NCI-H128 (cell line): ENCODE measurements around the gene SYTL3.
"Not testable (repeated sequence)": the region's sequence is repeated elsewhere in the genome, so short reads cannot be mapped to it uniquely, and the experiment has no call there.

ENCODE experiments used
- DNase-seq: peaks from one replicate; lab custom pipeline; 2025; ENCODE audit not compliant: unreplicated experiment; lab: John Stamatoyannopoulos, UW

SYTL3 gene

DNA sequence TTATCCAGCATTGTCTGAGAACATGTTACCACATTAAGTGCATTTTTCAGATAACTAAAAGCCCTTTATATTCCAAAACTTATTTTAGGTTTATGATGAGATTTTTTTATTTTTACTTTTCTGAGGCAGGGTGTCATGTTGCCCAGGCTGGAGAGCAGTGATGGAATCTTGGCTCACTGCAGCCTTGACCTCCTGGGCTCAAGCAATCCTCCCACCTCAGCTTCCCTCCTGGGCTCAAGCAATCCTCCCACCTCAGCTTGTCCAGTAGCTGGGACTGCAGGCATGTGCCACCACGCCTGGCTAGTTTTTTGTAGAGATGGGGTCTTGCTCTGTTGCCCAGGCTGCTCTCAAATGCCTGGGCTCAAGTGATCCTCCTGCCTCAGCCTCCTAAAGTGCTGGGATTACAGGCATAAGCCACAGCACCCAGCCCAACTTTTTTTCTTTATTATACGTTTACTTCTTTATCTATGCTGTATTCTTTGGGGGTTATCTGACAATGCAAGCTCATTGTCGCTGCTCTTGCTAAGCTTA, 11.5 kb upstream of the SYTL3 start:
- DNase-seq: no peak

DNA sequence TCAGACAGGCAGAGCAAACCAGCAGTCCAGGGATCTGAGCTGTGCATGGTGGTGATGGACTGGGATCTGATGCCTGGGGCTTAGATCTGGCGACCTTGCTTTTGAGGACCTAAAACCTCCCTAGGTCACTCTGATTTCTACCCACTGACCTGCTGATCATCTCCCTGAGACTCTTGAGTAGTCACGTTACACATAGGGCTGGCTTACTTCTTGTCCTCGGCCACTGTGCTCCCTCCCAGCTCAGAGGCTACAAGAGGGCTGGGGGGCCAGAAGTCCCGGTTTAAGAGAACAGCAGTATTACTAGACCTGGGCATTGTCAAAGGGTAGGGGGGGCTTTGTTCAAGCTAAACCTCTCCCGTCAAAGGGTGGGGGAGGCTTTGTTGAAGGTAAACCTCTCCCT, 10.8 kb upstream of the SYTL3 start:
- no peak for DNase-seq

DNA sequence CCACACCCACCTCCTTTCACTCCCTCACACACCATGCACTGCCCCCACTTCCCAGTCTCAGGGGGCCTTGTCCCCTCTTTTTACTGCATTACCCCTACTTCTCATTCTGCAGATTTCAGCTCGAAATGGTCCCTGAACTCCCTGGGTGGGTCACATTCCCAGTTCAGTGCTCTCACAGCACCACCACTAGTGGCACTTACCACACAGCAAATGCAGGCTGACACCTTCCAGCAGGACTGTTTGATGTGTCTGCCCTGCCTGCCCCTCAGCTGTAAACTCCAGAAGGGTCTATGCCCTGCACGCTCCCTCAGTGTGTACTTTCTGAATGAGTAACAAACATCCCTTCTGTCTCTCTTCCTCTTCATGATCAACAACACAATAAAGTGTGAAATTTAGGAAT, 9.3 kb upstream of the SYTL3 start:
- DNase-seq: no peak

DNA sequence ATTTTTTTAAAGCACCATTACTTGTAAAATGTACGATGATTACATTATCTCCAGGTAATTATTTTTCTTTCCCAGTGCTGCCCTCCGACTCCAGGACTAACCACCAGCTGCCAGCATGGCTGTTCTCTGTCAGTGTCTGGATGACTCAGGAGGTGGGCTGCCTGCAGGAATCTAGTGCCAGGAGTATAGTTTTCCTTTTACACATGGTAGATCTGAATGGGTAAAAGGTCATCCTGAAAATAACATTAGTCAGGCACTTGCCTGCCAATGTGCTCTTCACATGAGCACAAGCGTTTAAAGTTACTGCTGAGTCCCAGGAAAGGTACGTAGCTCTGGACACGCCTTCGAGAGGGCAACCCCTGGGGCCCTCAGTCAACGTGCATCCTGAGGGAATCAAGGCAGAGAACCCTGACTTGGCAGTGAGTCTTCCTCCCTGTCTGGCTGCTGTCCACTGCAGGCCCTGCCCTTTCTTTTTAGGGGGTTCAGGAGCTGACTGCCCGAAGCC, 7.7 kb upstream of the SYTL3 start:
- DNase-seq: no peak

DNA sequence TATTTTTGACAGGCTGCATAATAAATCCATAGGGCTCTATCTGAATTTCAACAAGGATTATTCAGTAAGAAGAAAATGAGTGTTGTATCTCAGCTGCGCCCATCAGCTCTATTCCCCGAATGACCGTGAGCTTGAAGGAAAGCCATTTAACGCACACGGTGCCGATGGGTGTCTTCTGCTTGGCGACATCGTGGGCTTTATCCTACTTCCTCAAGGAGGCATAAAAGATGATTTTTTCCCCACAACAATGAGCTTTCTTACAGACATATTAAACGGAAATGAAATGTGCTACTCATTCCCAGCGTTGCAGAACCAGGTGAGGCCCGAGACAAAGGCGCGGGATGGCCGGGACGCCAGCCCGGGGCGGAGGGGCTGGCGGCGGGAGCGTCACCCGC, 6.0 kb upstream of the SYTL3 start:
- DNase-seq: no peak

DNA sequence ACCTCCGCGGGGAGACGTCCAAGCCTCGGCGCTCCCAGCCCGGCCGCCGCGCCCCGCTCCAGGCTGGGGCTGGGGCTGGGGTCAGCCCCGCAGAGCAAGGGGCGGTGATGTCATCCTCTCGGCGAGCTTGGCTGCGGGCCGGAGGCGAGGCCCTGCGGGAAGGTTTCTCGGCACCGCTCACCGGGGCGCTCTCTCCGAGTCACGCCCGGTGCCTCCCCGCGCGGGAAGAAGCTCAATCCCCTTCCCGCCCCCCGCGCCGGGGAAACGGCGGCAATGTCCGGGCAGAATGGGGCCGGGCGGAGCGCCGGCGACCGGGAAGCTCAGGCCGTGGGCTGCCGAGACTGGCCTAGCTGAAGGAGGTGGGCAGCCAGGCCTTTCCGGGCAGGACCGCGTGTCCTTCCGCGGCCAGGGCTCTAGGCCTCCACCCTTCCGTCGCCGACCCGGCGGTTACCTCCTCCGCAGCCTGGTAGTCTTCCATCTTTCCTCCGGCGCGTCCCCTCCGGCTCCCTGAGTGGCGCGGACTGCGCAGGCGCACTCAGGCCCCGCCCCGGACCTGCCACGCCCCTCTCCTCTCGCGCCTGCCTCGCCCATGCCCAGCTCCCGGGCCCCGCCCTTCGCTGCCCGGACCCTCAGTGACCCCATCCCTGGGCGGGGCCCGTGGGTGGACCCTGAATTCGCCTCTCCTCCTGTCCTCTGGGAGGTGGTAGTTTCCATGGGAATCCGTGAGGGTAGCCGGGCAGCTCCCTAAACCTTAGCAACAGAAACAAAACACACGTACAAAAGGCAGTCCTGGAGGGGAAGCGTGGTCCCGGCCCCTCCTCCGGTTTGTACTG, 5.4 kb upstream of the SYTL3 start, which contains the start of gene DYNLT1:
Gene DYNLT1, minus strand, starts transcription at position 513 of the 833 bp plus-strand sequence. Its CDS starts 35 bp downstream, at position 478.
- DNase-seq: peak; percentile 89

DNA sequence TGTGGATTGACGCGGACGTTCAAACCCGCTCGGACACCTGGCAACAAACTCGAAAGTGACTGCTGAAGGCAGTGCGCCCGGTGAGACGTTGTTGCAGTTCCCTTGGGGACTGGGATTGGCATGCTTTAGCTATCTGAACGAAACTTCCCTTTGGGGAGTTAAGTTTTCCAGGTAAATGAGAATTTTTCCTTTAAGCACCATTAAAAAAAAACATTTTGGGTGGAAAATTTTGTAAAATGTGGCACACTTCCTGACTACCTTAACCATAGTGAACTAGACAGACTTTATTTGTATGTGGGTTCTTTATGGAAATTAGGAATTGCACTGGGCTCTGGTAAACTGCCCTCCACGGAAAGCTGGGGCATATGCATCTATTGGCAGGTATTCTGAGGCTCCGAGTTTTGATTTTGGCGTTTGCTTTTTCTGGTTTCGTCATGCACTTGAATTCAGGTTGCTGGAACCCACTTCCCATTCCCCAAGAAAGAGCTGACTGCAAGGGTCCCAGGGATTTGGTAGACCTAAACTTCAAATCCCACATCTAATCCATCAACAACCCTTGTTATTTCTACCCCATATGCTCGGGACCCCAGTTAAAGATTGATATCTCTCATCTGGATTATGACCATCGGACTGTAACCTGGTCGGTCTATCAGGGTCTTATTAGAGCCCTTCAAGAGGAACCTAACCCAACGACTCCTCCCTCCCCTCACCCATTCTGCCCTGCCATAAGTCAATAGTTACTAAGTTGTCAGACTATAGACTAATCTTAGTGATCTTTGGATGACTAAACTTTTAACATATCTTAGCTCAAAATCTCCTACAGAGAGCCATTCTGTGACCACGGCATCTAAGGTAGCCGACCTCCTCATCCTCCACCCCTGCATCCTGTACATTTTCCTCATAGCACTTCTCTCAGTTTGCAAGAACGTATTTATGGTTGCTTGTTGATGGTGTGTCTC, 4.5 kb upstream of the SYTL3 start:
- no peak for DNase-seq

DNA sequence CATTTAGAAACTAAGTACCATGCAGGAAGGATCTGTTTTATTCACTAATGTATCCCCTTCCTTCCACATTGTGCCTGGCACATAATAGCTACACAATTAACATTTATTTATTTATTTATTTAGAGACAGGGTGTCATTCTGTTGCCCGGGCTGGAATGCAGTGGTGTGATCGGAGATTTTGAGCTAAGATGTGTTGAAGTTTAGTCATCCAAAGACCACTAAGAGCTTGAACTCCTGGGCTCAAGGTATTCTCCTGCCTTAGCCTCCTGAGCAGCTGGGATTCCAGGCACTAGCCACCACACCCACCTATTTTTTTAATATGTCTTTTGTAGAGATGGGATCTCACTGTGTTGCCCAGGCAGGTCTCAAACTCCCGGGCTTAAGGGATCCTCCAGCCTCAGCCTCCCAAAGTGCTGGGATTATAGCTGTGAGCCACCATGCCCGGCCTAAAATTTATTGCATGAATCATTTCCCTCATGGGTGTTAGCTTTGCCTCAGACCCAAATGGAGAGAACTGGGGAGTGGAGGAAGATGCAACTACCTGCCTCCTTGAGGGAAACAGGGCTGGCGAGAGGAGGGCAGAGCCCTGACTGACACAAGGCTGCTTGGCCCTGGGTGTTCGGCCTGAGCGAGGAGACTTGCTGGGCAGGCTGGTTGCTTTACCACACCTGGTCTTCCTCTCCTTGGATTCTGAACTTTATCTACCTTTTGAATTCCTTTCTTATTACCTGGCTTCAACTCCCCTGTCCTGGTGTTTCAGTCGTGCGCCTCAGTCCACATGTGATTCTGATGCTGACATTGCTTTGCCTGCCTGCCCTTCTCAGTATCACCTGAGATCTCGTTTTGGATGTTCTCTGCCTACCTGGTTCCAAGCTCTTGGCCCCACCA, 3.6 kb upstream of the SYTL3 start:
- DNase-seq: no peak

DNA sequence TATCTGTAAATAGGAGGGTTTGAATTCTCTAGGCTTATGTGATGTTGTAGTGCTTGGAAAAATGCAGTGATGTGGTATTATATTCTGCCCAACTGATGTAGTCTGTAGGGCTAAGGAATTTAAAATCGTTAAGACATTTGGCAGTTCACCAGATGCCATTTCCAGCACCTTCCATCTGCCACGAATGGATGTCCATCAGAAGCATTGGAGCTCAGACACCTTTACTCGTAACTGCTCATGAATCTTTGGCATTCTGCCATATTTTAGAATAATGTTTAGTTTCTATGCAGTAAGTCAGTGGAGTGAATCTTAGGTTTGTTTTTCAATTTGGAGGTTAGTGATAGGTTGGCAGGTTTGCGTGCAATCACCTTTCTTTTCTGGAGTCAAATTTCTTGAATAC, 2.4 kb upstream of the SYTL3 start:
- no peak for DNase-seq

DNA sequence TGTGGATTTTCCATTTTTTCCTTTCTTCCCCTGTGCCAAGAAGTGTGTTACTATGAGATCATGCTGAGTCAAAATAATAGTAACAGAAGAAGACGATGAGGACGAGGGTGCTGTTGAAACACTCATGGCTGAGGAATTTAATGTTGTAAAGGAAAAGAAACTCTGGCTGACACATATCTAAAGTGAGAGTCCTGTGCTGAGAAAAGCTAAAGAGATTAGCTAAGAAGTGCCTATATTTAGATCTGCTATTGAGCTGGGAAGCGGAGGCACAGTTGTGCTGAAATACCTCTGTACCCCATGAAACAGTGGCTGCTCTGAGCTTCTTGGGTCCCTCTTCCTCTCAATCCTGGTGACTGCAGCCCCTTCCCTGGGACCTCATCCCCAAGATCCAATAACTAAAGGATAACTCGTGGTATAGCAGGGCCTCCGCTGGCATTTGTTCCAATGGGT, 1.1 kb upstream of the SYTL3 start:
- DNase-seq: no peak

DNA sequence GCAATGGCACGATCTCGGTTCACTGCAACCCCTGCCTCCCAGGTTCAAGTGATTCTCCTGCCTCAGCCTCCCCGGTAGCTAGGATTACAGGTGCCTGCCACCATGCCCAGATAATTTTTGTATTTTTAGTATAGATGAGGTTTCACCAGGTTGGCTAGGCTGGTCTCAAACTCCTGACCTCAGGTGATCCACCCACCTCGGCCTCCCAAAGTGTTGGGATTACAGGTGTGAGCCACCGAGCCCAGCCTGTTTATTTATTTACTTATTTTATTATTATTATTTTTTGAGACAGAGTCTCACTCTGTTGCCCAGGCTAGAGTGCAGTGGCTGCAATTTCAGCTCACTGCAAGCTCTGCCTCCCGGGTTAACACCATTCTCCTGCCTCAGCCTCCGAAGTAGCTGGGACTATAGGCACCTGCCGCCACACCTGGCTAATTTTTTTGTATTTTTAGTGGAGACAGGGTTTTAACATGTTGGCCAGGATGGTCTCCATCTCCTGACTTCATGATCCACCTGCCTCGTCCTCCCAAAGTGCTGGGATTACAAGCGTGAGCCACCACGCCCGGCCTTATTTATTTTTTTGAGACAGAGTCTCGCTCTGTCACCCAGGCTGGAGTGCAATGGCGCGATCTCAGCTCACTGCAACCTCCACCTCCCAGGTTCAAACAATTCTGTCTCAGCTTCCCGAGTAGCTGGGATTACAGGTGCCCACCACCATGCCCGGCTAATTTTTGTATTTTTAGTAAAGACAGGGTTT, 2.3 kb downstream of the SYTL3 start:
- not testable (repeated sequence) for DNase-seq

DNA sequence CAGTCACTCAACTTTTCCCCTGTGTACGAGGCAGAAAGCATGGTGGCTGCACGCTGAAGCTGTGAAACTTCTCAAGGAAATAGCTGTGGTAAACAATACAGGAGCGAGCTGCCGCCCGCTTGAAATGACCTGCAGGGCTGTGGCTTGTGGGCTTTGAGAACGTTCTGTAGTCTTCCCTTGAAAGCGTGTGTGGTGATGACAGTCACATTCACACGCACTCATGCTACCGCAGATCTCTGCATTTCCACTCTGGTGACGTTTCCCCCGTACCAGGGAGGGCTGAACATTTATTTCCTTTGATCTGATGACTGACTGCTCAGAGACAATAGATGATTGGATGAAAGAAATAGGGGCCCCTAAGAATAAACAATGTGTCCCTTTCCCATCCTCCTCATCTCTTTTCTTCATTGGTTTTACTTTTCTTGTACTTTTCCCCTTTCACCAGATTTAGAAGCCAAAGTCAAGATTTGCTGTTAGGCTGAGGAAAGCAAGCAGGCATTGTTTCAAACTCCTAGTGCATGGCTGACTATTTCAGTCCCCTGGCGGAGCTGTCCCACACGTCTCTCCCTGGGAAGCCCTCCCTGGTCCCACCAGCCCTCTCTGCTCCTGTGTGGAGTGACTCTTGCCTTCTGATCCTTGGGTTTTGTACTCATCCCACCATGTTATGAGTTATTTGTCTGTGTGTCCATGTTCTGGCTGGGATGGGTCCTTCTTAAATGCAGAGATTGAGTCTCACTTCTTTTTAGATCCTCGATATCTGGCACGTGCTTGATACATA, 3.9 kb downstream of the SYTL3 start:
- DNase-seq: no peak

DNA sequence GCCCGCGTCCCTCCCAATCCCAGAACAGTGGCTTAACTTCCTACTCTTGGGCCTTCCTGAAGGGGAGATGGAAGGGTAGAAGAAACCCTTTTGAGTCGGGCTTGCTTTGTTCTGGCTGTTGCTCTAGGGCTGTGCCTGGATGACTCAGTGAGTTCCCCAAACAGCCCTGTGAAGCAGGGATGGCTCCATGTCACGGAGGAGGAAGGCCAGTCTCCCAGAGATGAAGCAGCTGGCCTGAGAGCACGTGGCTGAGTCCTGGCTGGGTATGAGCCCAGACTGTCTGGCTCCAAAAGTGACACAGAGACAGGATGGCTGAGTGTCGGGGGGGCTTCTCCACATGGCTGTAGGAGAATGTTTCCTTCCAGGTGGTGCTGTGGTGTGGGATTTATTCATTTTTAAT, 4.6 kb downstream of the SYTL3 start:
- no peak for DNase-seq

DNA sequence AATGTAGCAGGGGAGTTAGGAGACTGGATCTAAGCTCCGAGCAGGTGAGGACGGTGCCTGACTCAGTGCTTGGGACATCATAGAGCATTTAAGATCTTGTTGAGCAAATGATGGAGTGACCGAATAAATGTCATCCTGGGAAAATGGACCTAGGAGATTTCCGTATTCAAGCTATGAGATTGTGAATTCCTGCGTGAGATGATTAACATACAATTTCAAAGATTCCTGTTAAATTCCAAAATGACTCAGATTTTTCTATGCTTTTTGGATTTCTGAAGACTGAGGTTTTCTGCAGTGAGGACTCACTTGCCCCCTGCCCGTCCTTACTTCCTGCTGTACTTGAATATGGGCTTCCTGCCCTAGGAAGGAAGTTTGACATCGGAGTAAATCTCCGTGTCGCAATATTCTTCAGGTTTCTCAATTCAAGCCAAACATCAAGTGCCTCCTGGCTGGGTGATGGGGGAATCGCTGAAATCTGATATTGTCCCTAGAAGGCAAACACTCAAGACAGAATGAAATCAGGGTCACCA, 5.2 kb downstream of the SYTL3 start:
- DNase-seq: no peak

DNA sequence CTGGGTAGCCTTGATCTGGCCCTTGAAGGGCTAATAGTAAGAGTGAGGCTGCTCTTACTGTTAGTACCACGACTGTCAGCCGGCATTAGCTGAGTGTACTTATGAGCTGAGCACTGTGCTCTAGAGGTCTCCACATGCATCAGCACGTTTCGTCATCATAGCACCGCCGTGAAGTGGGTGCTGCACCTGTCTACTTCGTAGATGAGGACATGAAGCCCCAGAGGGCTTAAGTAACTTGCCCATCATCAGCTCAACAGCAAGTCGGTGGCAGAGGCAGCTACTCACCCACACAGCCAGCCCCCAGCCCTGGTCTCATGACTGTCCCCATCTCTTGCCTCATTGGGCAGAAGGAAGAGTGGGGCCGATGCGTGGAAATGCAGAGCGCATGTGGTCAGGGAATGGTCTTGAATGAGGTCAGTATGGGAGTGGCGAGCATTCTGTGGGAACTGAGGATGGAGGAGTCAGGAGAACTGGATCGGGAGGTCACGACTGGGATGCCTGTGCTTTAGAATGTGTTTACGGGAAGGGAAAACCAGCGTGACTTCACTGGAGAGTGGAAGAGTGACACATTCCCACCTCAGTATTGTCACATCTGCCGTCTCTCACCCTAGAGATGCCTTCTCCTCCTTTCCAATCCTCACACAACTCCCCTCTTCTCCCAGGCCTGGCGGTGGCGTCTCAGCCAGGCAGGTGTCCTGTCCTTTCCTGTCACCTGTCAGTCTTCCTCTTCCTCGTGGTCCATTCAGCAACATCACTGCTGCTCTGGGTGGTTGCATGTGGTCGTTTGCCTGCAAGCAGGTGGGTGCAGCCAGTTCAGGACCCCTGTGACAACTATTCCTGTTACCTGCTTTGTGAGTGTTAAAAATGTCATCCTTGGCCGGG, 6.0 kb downstream of the SYTL3 start:
- no peak for DNase-seq

DNA sequence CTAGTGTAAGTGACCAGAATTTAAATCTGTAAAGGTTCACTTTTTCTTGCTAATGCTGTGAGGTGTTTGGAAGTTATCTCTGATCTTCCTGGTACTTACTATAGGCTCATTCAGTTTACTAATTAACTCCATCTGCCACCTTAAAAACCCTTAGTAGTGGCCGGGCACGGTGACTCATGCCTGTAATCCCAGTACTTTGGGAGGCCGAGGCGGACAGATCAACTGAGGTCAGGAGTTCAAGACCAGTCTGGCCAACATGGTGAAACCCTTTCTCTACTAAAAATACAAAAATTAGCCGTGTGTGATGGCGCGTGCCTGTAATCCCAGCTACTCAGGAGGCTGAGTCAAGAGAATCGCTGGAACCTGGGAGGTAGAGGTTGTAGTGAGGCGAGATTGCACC, 7.1 kb downstream of the SYTL3 start:
- DNase-seq: not testable (repeated sequence)

DNA sequence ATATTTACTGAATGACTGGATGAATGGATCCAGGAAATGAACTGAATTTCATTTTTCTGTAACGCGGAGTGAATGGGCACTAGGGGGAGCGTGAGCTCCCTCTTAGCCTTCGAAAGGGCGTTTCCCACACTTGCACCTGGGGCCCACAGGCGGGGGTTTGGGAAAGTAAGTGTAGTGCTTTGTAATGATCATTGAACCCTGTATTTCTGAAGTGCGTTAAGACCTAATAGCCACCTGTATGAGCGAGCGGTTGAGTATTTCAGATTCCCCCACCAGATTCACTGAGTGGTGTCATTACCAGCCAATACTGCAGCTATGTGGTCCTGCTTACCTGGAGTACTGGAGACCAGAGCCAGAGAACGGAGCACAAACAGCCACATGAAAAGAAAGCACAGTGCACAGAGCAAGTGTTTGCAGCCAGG, 10.5 kb downstream of the SYTL3 start:
- DNase-seq: peak; percentile 39
